ENCODE measurements around the gene HTRA3. TPM values are rescaled to one million over a fixed set of nuclear protein-coding genes. Genes with fewer than 3 reads are reported as not detected.

HTRA3 gene
- total RNA-seq, 2 experiments from 2014 or later, result not detected

DNA sequence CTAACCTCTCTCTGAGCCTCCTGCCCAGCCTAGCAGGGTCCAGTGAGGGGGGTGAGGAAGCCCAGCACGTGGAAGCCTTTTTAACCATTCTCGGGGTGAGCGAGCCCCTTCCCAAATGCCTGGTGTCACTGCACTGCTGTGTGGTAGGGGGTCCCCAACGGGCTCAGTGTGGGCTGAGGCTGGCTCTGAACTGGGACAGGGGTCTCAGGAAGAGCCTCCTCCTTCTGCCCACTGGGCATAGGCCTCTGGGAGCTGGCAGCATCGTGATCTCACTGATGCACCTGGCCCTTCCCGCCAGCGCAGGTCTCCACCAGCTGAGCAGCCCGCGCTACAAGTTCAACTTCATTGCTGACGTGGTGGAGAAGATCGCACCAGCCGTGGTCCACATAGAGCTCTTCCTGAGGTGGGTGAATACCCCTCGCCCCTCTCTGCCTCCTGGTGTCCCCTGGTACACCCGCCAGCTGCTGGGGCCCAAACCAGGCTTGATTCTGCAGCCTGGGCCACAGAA lies 12.6 kb downstream of the HTRA3 start:
- no peaks in the 10 kb centered on the region for H3K27me3 Mint-ChIP-seq
- no peak overlapping the region for H3K4me3 Mint-ChIP-seq
- no peaks in the 10 kb centered on the region for H3K4me1 ChIP-seq (ENCODE audit: insufficient read depth, low read length)
- ATAC-seq (ENCODE audit: poor library complexity), result no peak
- no peaks in the 10 kb centered on the region for H3K36me3 Mint-ChIP-seq (ENCODE audit: low read depth)
- TF ChIP-seq, protein P1, sequence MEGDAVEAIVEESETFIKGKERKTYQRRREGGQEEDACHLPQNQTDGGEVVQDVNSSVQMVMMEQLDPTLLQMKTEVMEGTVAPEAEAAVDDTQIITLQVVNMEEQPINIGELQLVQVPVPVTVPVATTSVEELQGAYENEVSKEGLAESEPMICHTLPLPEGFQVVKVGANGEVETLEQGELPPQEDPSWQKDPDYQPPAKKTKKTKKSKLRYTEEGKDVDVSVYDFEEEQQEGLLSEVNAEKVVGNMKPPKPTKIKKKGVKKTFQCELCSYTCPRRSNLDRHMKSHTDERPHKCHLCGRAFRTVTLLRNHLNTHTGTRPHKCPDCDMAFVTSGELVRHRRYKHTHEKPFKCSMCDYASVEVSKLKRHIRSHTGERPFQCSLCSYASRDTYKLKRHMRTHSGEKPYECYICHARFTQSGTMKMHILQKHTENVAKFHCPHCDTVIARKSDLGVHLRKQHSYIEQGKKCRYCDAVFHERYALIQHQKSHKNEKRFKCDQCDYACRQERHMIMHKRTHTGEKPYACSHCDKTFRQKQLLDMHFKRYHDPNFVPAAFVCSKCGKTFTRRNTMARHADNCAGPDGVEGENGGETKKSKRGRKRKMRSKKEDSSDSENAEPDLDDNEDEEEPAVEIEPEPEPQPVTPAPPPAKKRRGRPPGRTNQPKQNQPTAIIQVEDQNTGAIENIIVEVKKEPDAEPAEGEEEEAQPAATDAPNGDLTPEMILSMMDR (IDR thresholded peaks at IDR 0.05), result no peak
- no peak overlapping the region for H3K27ac ChIP-seq (ENCODE audit: low read depth in 1 of 2, low read length in 2 of 2)
- no peak overlapping the region for H3K27ac Mint-ChIP-seq
- intact Hi-C loops (cut with DNase I, micrococcal nuclease), result no loop called here
- no peaks in the 10 kb centered on the region for H3K27me3 ChIP-seq (ENCODE audit: control insufficient read depth in 1 of 2, insufficient read depth in 2 of 2, low read length in 2 of 2)
- no peak for DNase-seq
- no peak overlapping the region for H3K4me3 ChIP-seq (ENCODE audit: low read length)
- POLR2A ChIA-PET, result no interaction called here
- H3K4me1 Mint-ChIP-seq (ENCODE audit: low read depth), result no peaks in the 10 kb centered on the region
- CTCF ChIA-PET, result no interaction called here
- no peaks in the 10 kb centered on the region for H3K9me3 Mint-ChIP-seq
- H3K9me3 ChIP-seq (ENCODE audit: control insufficient read depth in 1 of 2, insufficient read depth in 1 of 2, low read length in 2 of 2), result no peaks in the 10 kb centered on the region
- H3K36me3 ChIP-seq (ENCODE audit: insufficient read depth, low read length), result no peaks in the 10 kb centered on the region

DNA sequence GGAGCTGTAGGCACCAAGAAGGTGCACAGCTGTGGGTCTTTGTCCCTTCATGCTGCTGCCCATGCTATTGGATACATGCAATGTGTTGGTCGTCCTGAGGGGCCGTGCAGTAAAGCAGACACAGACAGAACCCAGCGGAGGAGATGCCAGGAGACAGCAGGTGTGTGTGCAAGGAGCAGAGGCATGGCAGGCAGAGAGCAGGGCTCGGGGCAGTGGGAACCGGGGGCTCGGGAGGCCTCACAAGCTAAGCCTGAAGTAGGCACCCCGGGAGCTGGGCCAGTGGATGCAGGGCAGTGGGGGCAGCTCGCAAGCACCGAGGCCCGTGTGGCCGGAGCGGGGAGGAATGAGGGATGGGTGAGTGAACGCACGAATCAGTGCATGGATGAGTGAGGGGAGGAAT lies 13.2 kb downstream of the HTRA3 start:
- DNase-seq, result no peak

DNA sequence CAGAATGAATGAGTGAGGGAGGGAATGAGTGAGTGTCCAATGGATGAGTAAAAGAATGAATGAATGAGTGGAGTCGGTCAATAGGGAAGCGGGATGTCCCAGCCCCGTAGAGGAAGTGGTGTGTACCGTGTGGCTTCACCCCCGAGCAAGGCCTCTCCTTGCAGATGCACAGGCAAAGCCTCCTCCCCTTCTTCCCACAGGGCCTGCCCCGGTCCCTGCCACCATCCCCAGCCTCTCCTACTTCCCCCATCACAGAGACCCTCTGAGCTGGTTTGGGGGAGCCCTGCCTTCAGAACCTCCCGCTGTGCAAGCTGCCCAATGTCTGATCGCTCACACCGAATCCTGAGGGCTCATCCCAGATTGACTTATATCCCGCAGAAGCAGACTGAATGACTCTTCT lies 13.6 kb downstream of the HTRA3 start:
- Mint-ChIP-seq H3K36me3 (ENCODE audit: low read depth) (no peaks in the 10 kb centered on the region), H3K27ac (no peak overlapping the region), H3K27me3 (no peaks in the 10 kb centered on the region), H3K9me3 (no peaks in the 10 kb centered on the region), H3K4me3 (no peak overlapping the region), H3K4me1 (ENCODE audit: low read depth) (no peaks in the 10 kb centered on the region)
- ChIA-PET CTCF (no interaction called here), POLR2A (no interaction called here)
- intact Hi-C loops (cut with DNase I, micrococcal nuclease), result no loop called here
- H3K4me1 ChIP-seq (ENCODE audit: insufficient read depth, low read length), result no peaks in the 10 kb centered on the region
- H3K36me3 ChIP-seq (ENCODE audit: insufficient read depth, low read length), result no peaks in the 10 kb centered on the region
- H3K27ac ChIP-seq (ENCODE audit: low read depth in 1 of 2, low read length in 2 of 2), result no peak overlapping the region
- DNase-seq (no peak), ATAC-seq (ENCODE audit: poor library complexity) (no peak)
- no peaks in the 10 kb centered on the region for H3K9me3 ChIP-seq (ENCODE audit: control insufficient read depth in 1 of 2, insufficient read depth in 1 of 2, low read length in 2 of 2)
- TF ChIP-seq, protein P1 (IDR thresholded peaks at IDR 0.05), result no peak
- no peak overlapping the region for H3K4me3 ChIP-seq (ENCODE audit: low read length)
- no peaks in the 10 kb centered on the region for H3K27me3 ChIP-seq (ENCODE audit: control insufficient read depth in 1 of 2, insufficient read depth in 2 of 2, low read length in 2 of 2)

More for the DNA sequence above, 13.2 kb downstream of the HTRA3 start:
- Mint-ChIP-seq H3K4me1 (ENCODE audit: low read depth) (no peaks in the 10 kb centered on the region), H3K9me3 (no peaks in the 10 kb centered on the region), H3K27ac (no peak overlapping the region), H3K36me3 (ENCODE audit: low read depth) (no peaks in the 10 kb centered on the region), H3K4me3 (no peak overlapping the region), H3K27me3 (no peaks in the 10 kb centered on the region)
- Histone ChIP-seq H3K27me3 (ENCODE audit: control insufficient read depth in 1 of 2, insufficient read depth in 2 of 2, low read length in 2 of 2) (no peaks in the 10 kb centered on the region), H3K4me3 (ENCODE audit: low read length) (no peak overlapping the region), H3K4me1 (ENCODE audit: insufficient read depth, low read length) (no peaks in the 10 kb centered on the region), H3K9me3 (ENCODE audit: control insufficient read depth in 1 of 2, insufficient read depth in 1 of 2, low read length in 2 of 2) (no peaks in the 10 kb centered on the region), H3K27ac (ENCODE audit: low read depth in 1 of 2, low read length in 2 of 2) (no peak overlapping the region), H3K36me3 (ENCODE audit: insufficient read depth, low read length) (no peaks in the 10 kb centered on the region)
- TF ChIP-seq, protein P1 (IDR thresholded peaks at IDR 0.05), result no peak
- CTCF ChIA-PET, result no interaction called here
- POLR2A ChIA-PET, result no interaction called here
- intact Hi-C loops (cut with DNase I, micrococcal nuclease), result no loop called here
- no peak for ATAC-seq (ENCODE audit: poor library complexity)
